Right atrium auricular region (tissue), 2 donors: ENCODE measurements around the gene ANTXR1. TPM values are rescaled to one million over a fixed set of nuclear protein-coding genes. Genes with fewer than 3 reads are reported as not detected.

Source experiments
- DNase-seq: peaks from one replicate; pipeline ENCODE4 v3.0.0-alpha.2; 2019; ENCODE audit warnings: low spot score
- H3K27ac ChIP-seq, 2 donors: fragments of 200-600 bp; sonication (generic); 1 replicate in 1 of 2; 2 replicates in 1 of 2; pipeline ENCODE4 v1.5.1; 2016 to 2019
- H3K27me3 ChIP-seq, 2 donors: fragments of 200-600 bp; sonication (generic); one replicate each; pipeline versions ENCODE4 v1.5.1 to v1.6.0; 2017 to 2019
- H3K36me3 ChIP-seq: fragments of 200-600 bp; sonication (generic); one replicate; pipeline ENCODE4 v1.5.1; 2016
- H3K4me1 ChIP-seq, 2 donors: fragments of 200-600 bp; sonication (generic); one replicate each; pipeline versions ENCODE4 v1.5.1 to v1.6.0; 2017 to 2019
- H3K4me3 ChIP-seq, 2 donors: fragments of 200-600 bp; sonication (generic); 1 replicate in 1 of 2; 2 replicates in 1 of 2; pipeline ENCODE4 v1.5.1; 2017 to 2019; ENCODE audit warnings: mild to moderate bottlenecking in 1 of 2, moderate library complexity in 1 of 2
- H3K9me3 ChIP-seq, 2 donors: fragments of 200-600 bp; sonication (generic); one replicate each; pipeline ENCODE4 v1.5.1; 2019
- total RNA-seq, 2 donors: library from RNA; depleted of rRNA; stranded (reverse); fragments of >200 nt; gene quantifications; one replicate each; pipeline ENCODE4 v1.1.0, GENCODE V29; 2016
- TF ChIP-seq, protein P1 (sequence below), 2 donors: fragments of 200-600 bp; sonication (generic); IDR thresholded peaks; one replicate each; pipeline ENCODE4 v1.5.1; 2019; ENCODE audit warnings: antibody characterized with exemption in 2 of 2

ANTXR1 gene
- total RNA-seq, 2 donors from 2014 or later: 27.3 to 52.2 TPM

DNA sequence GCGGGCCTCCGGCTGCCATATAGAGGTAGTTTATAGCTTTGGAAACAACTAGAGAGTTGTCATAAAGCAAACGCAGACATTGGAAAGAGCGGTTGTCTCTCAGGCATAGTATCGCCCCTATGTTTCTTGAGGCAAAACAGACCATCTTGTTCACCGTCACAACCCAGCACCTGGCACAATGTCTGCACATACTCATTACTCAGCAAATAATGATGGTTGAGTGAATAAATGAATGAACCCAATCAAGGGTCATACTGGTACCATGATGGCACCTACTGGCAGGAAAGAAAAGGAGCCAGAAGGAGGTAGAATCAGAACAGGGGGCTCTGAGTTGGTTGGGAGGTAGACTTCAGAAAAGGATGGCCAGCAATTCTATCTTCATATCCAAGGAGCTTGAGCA is 118.5 kb downstream of the ANTXR1 start:
- Histone ChIP-seq H3K36me3 (no peaks in the 10 kb centered on the region), H3K4me3 (no peak overlapping the region), H3K27ac (no peak overlapping the region), H3K4me1 (no peaks in the 10 kb centered on the region), H3K27me3 (no peaks in the 10 kb centered on the region), H3K9me3 (no peaks in the 10 kb centered on the region)
- TF ChIP-seq, protein P1, sequence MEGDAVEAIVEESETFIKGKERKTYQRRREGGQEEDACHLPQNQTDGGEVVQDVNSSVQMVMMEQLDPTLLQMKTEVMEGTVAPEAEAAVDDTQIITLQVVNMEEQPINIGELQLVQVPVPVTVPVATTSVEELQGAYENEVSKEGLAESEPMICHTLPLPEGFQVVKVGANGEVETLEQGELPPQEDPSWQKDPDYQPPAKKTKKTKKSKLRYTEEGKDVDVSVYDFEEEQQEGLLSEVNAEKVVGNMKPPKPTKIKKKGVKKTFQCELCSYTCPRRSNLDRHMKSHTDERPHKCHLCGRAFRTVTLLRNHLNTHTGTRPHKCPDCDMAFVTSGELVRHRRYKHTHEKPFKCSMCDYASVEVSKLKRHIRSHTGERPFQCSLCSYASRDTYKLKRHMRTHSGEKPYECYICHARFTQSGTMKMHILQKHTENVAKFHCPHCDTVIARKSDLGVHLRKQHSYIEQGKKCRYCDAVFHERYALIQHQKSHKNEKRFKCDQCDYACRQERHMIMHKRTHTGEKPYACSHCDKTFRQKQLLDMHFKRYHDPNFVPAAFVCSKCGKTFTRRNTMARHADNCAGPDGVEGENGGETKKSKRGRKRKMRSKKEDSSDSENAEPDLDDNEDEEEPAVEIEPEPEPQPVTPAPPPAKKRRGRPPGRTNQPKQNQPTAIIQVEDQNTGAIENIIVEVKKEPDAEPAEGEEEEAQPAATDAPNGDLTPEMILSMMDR (IDR thresholded peaks at IDR 0.05): no peak
- DNase-seq: no peak

DNA sequence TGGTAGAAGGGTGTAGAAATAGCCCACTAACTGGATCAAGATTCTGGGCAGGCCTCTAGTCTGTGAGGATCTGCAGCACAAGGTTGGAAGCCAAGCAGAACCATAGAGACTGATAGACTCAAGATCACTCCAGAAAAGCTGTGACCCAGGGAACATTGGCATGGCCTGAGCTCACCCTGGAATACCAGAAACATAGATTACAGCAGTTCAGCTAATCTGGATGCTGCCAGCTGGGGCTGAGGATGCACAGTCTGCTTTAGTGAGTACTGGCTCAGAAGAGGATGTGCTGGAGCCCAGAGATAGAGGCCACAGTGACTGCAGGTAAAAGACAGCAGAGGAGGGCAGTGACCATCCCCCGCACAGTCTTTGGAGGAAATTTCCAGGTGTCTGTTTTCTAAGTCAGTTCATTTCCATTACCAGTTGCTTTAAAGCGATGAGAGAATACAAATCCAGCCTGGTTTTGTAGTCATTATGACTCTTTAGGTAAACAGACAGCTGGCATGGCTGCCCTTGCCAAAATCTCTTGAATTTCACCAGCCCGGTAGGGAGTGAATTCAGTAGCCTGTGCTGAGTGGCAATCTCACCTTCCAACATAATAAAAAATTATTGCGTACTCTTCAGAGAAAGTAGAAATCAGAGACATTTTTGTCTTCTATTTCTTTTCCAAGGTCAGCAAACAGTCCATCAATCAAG is 119.2 kb downstream of the ANTXR1 start:
- DNase-seq: no peak
- no peaks in the 10 kb centered on the region for H3K27me3 ChIP-seq
- TF ChIP-seq, protein P1 (IDR thresholded peaks at IDR 0.05): no peak
- H3K27ac ChIP-seq: no peak overlapping the region
- H3K4me1 ChIP-seq: no peaks in the 10 kb centered on the region
- H3K4me3 ChIP-seq: no peak overlapping the region
- H3K9me3 ChIP-seq: no peaks in the 10 kb centered on the region
- no peaks in the 10 kb centered on the region for H3K36me3 ChIP-seq

DNA sequence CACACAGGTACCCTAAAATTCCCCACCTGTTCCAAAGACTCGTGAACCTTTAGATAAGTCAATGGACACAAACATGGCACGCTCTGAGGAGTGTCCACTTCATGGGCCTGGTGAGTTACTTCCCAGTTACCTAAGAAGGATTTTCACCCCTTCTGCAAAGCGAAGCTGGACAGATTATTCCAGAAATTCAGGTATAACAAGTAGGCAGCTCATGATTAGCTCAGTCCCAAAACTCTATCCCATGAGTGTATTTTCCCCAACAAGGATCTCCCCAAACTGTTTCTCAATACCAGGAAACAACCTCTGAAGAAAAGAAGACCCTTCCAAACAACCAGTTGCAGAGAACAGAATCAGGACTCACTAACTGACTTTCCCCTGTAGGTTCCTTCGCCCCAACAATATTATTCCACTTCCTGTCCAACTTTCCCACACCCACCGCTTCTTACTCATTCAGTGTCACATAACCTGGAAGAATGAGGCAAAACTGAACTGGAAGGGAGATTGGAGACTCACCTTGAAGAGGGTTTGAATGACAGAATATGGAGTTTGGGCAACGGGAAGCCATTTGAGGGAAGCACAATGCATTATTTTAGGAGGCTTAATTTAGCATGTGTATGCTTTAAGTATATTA is 120.1 kb downstream of the ANTXR1 start:
- Histone ChIP-seq H3K4me3 (no peak overlapping the region), H3K9me3 (no peaks in the 10 kb centered on the region), H3K4me1 (no peaks in the 10 kb centered on the region), H3K27ac (no peak overlapping the region), H3K36me3 (no peaks in the 10 kb centered on the region), H3K27me3 (no peaks in the 10 kb centered on the region)
- TF ChIP-seq, protein P1 (IDR thresholded peaks at IDR 0.05): no peak
- DNase-seq: no peak

DNA sequence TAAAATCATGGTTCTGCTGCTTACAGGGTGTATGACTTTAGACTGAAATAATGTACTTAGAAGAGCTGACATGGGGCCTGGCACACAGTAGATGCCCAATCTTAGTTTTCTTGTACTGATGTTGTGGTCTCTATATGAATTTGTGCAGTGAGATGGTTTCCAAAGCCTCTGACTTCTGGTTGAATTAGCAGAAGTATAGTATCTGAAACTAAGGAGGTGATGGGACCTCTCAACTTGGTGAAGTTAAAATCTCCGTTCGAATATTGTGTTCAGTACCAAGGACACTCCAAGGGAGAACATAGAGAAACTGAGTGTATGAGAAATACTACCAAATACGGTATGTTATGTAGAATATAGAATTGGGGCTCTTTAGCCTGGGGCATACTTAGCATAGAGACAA is 120.9 kb downstream of the ANTXR1 start:
- H3K36me3 ChIP-seq: no peaks in the 10 kb centered on the region
- DNase-seq: no peak
- no peak overlapping the region for H3K27ac ChIP-seq
- H3K4me3 ChIP-seq: no peak overlapping the region
- H3K4me1 ChIP-seq: peaks cover 0 to 4% of the 10 kb centered on the region in 2 donors
- H3K9me3 ChIP-seq: no peaks in the 10 kb centered on the region
- TF ChIP-seq, protein P1 (IDR thresholded peaks at IDR 0.05): no peak
- H3K27me3 ChIP-seq: no peaks in the 10 kb centered on the region

DNA sequence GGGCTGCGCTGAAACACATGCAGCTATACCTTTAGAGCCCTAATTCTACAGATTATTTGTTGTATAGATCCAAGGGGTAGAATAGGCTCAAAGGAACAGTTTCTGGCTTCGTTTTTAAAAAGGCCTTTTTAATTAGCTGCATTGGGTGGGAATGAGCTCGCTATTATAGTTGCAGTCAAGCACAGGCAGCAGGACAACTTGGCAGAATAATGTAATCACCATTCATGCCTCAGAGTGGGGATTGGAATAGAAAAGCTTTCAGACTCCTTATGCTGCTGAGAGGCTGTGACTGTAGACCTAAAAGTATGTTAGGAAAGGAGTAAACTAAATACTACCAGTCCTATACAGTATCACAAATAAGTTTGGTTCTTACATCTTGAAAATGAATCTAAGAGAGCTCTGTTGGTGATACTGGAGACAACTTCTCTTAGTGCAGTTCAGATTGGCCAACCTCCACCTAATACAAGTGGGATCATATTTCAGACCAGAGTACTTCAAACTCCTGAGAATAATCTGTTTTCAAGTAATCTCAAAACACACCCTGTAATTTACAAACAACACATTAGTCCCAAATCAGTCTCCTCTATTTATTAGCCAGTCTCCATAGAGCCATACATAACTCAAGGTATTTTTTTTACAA is 121.4 kb downstream of the ANTXR1 start:
- H3K4me1 ChIP-seq: peaks cover 0 to 4% of the 10 kb centered on the region in 2 donors
- no peak overlapping the region for H3K4me3 ChIP-seq
- H3K36me3 ChIP-seq: no peaks in the 10 kb centered on the region
- no peaks in the 10 kb centered on the region for H3K27me3 ChIP-seq
- TF ChIP-seq, protein P1 (IDR thresholded peaks at IDR 0.05): no peak
- no peak for DNase-seq
- H3K9me3 ChIP-seq: no peaks in the 10 kb centered on the region
- no peak overlapping the region for H3K27ac ChIP-seq
